ENCODE results near the gene EBI3. TPM values are rescaled to one million over a fixed set of nuclear protein-coding genes. Genes with fewer than 3 reads are reported as not detected.
A peak's percentile ranks its signal among the peaks of the same experiment; 100 is the strongest.

The EBI3 gene
- 1.3 and 1.4 TPM in 2 replicates for polyA plus RNA-seq (2013)

DNA sequence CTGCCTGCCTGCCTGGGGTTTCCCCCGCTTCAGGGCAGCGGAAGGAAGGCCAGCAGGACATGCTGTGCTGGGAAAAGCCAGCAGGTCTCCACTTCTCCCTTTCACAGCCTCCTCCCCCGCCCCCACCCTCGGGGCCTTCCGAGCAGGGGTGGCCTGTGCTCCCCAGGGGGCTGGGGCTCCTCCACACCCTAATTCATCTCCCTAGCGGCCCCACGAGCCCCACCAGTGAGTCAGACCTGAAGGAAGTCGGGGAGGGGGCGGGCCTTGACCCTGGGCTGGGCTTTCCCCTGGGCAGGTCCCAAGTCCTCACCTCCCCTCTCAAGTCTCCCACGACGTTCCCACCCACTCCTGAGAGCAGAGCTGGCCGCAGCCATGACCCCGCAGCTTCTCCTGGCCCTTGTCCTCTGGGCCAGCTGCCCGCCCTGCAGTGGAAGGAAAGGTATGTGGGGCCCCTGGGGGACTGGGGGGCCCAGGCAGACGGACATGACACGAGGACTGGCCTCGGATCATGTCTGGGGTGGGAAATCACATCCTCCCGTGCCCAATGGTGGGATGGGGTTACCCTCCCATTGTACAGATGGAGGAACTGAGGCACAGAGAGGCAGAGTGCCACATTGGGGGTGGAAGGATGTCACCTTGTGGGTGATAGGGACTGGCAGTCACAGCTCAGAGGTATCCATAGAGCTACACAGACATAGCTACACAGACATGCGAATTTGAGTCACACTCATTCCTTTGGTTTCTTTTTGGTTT, at the start of gene EBI3:
TSS of gene EBI3 (plus strand) at position 345 of the 753 bp plus-strand sequence. CDS start at position 373, 28 bp downstream.
- H3K79me2 ChIP-seq (ENCODE audit: control insufficient read depth, insufficient read depth, low read length, poor library complexity), result no peaks in the 10 kb centered on the region
- H3K36me3 ChIP-seq (ENCODE audit: control insufficient read depth in 1 of 2, insufficient read depth in 2 of 2, low read length in 2 of 2), result no peaks in the 10 kb centered on the region
- H3K27ac ChIP-seq (ENCODE audit: low read depth, low read length), result no peak within 1 kb of the TSS
- peak within 1 kb of the TSS; percentile 1 for H2BK12ac ChIP-seq (ENCODE audit: low read length)
- peak within 1 kb of the TSS; percentile 25 for H3K18ac ChIP-seq (ENCODE audit: low read length)
- H3K23ac ChIP-seq (ENCODE audit: low read length), result no peak within 1 kb of the TSS
- peak within 1 kb of the TSS; percentile 38 for H2AFZ ChIP-seq (ENCODE audit: insufficient read depth, low read length, poor library complexity)
- peak within 1 kb of the TSS; percentile 23 for H3K4me2 ChIP-seq (ENCODE audit: low read length)
- H3K79me1 ChIP-seq (ENCODE audit: low read length), result peaks cover 2% of the 10 kb centered on the region
- H2BK5ac ChIP-seq (ENCODE audit: low read depth, low read length, poor library complexity), result no peak within 1 kb of the TSS
- no peak within 1 kb of the TSS for H3K9ac ChIP-seq (ENCODE audit: low read length)
- H2AK5ac ChIP-seq (ENCODE audit: low read length), result no peak within 1 kb of the TSS
- peak within 1 kb of the TSS; percentile 50 for H4K91ac ChIP-seq (ENCODE audit: low read depth, low read length)
- H3K4me3 ChIP-seq (ENCODE audit: low read depth, low read length), result no peak within 1 kb of the TSS
- no CpG with 5 or more reads among the region's 19 CpGs for WGBS (ENCODE audit: extremely low coverage, insufficient coverage, insufficient read length)
- H3K4ac ChIP-seq (ENCODE audit: low read depth, low read length), result no peak within 1 kb of the TSS
- H4K12ac ChIP-seq (ENCODE audit: low read depth, low read length), result no peak within 1 kb of the TSS
- H3K4me1 ChIP-seq (ENCODE audit: control insufficient read depth in 1 of 2, insufficient read depth in 2 of 2, low read length in 2 of 2), result peaks cover 7 to 11% of the 10 kb centered on the region in 2 experiments
- DNase-seq, result peak; percentile 79 to 82
- peak within 1 kb of the TSS; percentile 18 for H3K14ac ChIP-seq (ENCODE audit: low read length)
- peak within 1 kb of the TSS; percentile 55 for H4K8ac ChIP-seq (ENCODE audit: low read depth, low read length)
- H3K27me3 ChIP-seq (ENCODE audit: insufficient read depth, low read length), result no peaks in the 10 kb centered on the region
- H2BK120ac ChIP-seq (ENCODE audit: insufficient read depth, low read length, poor library complexity), result no peak within 1 kb of the TSS
- H3K9me3 ChIP-seq (ENCODE audit: insufficient read depth, low read depth, low read length), result peaks cover 6% of the 10 kb centered on the region

DNA sequence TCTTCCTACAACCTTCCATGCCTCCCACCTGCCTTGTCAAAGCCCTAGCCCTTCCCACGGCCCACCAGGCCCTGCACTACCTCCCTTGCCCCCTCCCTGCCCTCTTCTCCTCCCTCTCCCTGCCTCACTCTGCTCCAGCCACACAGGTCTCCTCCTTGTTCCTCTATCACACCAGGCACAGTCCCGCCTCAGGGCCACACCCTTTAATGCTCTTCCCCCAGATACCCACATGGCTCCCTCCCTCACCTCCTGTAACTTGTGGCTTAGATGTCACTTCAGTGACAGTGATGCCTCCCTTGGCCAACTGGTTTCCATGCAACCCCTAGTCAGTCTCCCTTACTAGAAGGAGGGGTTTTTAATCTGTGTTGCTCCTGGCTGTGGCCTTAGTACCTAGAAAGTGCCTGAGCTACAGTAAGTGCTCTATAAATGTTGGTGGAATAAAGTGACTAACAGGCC, 48.2 kb upstream of the EBI3 start:
- Histone ChIP-seq H3K18ac (ENCODE audit: low read length) (no peak overlapping the region), H4K12ac (ENCODE audit: low read depth, low read length) (no peak overlapping the region), H3K9me3 (ENCODE audit: insufficient read depth, low read depth, low read length) (peaks cover 2% of the 10 kb centered on the region), H3K9ac (ENCODE audit: low read length) (no peak overlapping the region), H3K4me3 (ENCODE audit: low read depth, low read length) (no peak overlapping the region), H4K91ac (ENCODE audit: low read depth, low read length) (no peak overlapping the region), H2AFZ (ENCODE audit: insufficient read depth, low read length, poor library complexity) (no peak overlapping the region), H3K27me3 (ENCODE audit: insufficient read depth, low read length) (no peaks in the 10 kb centered on the region), H3K4me1 (ENCODE audit: control insufficient read depth in 1 of 2, insufficient read depth in 2 of 2, low read length in 2 of 2) (peaks cover 0 to 6% of the 10 kb centered on the region in 2 experiments), H3K36me3 (ENCODE audit: control insufficient read depth in 1 of 2, insufficient read depth in 2 of 2, low read length in 2 of 2) (peaks cover 17 to 22% of the 10 kb centered on the region in 2 experiments), H3K4me2 (ENCODE audit: low read length) (no peak overlapping the region), H3K79me2 (ENCODE audit: control insufficient read depth, insufficient read depth, low read length, poor library complexity) (peaks cover 5% of the 10 kb centered on the region), H2BK5ac (ENCODE audit: low read depth, low read length, poor library complexity) (no peak overlapping the region), H2BK120ac (ENCODE audit: insufficient read depth, low read length, poor library complexity) (no peak overlapping the region), H4K8ac (ENCODE audit: low read depth, low read length) (no peak overlapping the region), H3K23ac (ENCODE audit: low read length) (no peak overlapping the region), H3K4ac (ENCODE audit: low read depth, low read length) (no peak overlapping the region), H3K27ac (ENCODE audit: low read depth, low read length) (no peak overlapping the region), H3K79me1 (ENCODE audit: low read length) (peaks cover 7% of the 10 kb centered on the region), H2BK12ac (ENCODE audit: low read length) (no peak overlapping the region), H2AK5ac (ENCODE audit: low read length) (no peak overlapping the region), H3K14ac (ENCODE audit: low read length) (no peak overlapping the region)
- no peak for DNase-seq
- no CpG with 5 or more reads among the region's 2 CpGs for WGBS (ENCODE audit: extremely low coverage, insufficient coverage, insufficient read length)

DNA sequence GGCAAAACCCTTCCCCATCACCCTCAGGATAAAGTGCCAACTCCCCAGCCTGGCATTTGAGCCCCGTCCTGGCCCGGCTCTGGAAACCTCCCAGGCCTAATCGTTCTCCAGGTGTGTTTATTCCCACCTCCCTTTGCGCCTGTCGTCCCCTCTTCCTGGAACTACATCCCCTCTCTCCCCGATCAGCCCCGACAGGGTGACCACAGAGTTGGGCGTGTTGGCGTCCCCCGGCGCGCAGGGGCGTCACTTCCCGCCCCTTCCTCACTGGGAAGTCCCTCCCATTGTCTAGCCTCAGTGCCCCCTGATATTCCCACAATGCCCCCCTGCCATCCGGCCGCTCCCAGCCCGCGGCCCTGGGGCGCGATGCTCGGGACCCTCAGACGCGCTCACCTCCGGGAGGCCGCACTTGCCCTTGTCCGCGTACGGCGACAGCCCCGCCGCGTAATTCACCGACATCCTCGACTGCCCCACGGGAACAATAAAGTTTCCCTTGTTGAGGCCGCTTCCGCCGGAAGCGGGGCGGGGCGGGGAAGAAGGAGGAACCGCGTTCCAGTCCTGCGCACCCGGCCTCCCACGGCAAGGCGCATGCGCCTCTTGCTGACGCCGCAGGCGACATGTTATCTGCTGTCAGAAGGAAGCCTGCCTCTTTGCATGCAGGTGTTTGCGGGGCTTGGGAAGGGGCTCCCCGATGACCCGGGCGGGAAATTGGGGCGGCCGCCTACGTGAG, 47.1 kb upstream of the EBI3 start, which contains the start of the genes ANKRD24 and SIRT6:
TSS of gene ANKRD24 (plus strand) at position 606 of the 727 bp plus-strand sequence. CDS start 3,737 bp downstream, outside the sequence.
TSS of gene SIRT6 (minus strand) at position 480 of the 727 bp plus-strand sequence. CDS start at position 456, 24 bp downstream.
- no peak within 1 kb of the TSS for H2BK12ac ChIP-seq (ENCODE audit: low read length)
- H3K4ac ChIP-seq (ENCODE audit: low read depth, low read length), result peak within 1 kb of the TSS; percentile 64
- H3K18ac ChIP-seq (ENCODE audit: low read length), result peak within 1 kb of the TSS; percentile 81
- peak within 1 kb of the TSS; percentile 65 for H4K12ac ChIP-seq (ENCODE audit: low read depth, low read length)
- H3K79me1 ChIP-seq (ENCODE audit: low read length), result peaks cover 7% of the 10 kb centered on the region
- peak within 1 kb of the TSS; percentile 65 for H3K27ac ChIP-seq (ENCODE audit: low read depth, low read length)
- peak within 1 kb of the TSS; percentile 67 for H2BK120ac ChIP-seq (ENCODE audit: insufficient read depth, low read length, poor library complexity)
- H3K79me2 ChIP-seq (ENCODE audit: control insufficient read depth, insufficient read depth, low read length, poor library complexity), result peaks cover 5% of the 10 kb centered on the region
- peak within 1 kb of the TSS; percentile 91 for H3K14ac ChIP-seq (ENCODE audit: low read length)
- DNase-seq, result peak; percentile 97 to 99
- H2AK5ac ChIP-seq (ENCODE audit: low read length), result peak within 1 kb of the TSS; percentile 95
- peak within 1 kb of the TSS; percentile 22 for H3K23ac ChIP-seq (ENCODE audit: low read length)
- no CpG with 5 or more reads among the region's 58 CpGs for WGBS (ENCODE audit: extremely low coverage, insufficient coverage, insufficient read length)
- H3K4me1 ChIP-seq (ENCODE audit: control insufficient read depth in 1 of 2, insufficient read depth in 2 of 2, low read length in 2 of 2), result peaks cover 0 to 6% of the 10 kb centered on the region in 2 experiments
- peaks cover 17 to 19% of the 10 kb centered on the region in 2 experiments for H3K36me3 ChIP-seq (ENCODE audit: control insufficient read depth in 1 of 2, insufficient read depth in 2 of 2, low read length in 2 of 2)
- H4K91ac ChIP-seq (ENCODE audit: low read depth, low read length), result peak within 1 kb of the TSS; percentile 76
- H2BK5ac ChIP-seq (ENCODE audit: low read depth, low read length, poor library complexity), result peak within 1 kb of the TSS; percentile 76
- peak within 1 kb of the TSS; percentile 91 for H4K8ac ChIP-seq (ENCODE audit: low read depth, low read length)
- no peaks in the 10 kb centered on the region for H3K27me3 ChIP-seq (ENCODE audit: insufficient read depth, low read length)
- H3K9me3 ChIP-seq (ENCODE audit: insufficient read depth, low read depth, low read length), result peaks cover 2% of the 10 kb centered on the region
- H3K9ac ChIP-seq (ENCODE audit: low read length), result peak within 1 kb of the TSS; percentile 99
- H3K4me3 ChIP-seq (ENCODE audit: low read depth, low read length), result peak within 1 kb of the TSS; percentile 99
- peak within 1 kb of the TSS; percentile 81 for H2AFZ ChIP-seq (ENCODE audit: insufficient read depth, low read length, poor library complexity)
- peak within 1 kb of the TSS; percentile 99 for H3K4me2 ChIP-seq (ENCODE audit: low read length)

DNA sequence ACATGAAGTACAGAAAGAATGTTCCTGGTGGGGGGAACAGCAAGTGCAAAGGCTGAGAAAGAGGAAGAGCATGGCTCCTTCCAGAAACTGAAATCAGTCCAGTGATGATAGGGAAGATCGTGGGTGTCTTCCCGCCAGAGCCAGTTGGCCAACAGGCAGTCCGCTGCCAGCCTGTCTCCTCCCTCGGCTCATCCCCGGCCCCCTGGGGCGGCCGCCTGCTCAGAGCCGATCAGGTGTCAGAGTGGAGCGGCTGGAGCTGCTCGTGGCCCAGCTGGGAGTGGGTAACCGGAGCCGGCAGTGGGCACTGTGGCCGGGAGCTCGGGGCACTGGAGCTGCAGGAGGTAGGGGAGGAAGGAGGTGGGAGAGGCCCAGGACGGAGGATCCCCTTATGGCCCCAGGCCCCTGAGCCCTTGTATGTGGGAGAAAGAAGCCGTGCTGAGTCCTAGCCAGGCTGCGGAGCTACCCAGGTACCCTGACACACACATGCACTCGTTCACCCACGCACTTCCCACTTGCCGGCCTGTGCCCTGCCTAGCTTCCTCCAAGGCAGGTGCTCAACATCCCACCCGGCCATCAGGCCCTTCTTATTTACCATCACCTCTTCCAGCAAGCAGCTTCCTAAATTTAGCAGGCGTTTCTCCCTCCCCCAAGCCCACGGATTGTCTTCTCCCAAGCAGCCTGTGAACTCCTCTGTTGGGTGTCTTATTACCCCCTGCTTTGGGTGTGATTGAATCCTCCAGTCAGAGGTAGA, 45.2 kb upstream of the EBI3 start:
- peaks cover 2% of the 10 kb centered on the region for H3K9me3 ChIP-seq (ENCODE audit: insufficient read depth, low read depth, low read length)
- no peak overlapping the region for H4K8ac ChIP-seq (ENCODE audit: low read depth, low read length)
- H4K12ac ChIP-seq (ENCODE audit: low read depth, low read length), result no peak overlapping the region
- WGBS (ENCODE audit: extremely low coverage, insufficient coverage, insufficient read length), result no CpG with 5 or more reads among the region's 23 CpGs
- no peak overlapping the region for H2BK12ac ChIP-seq (ENCODE audit: low read length)
- H2BK120ac ChIP-seq (ENCODE audit: insufficient read depth, low read length, poor library complexity), result no peak overlapping the region
- no peak overlapping the region for H2BK5ac ChIP-seq (ENCODE audit: low read depth, low read length, poor library complexity)
- no peak overlapping the region for H2AK5ac ChIP-seq (ENCODE audit: low read length)
- peaks cover 5% of the 10 kb centered on the region for H3K79me2 ChIP-seq (ENCODE audit: control insufficient read depth, insufficient read depth, low read length, poor library complexity)
- no peak overlapping the region for H2AFZ ChIP-seq (ENCODE audit: insufficient read depth, low read length, poor library complexity)
- H3K4ac ChIP-seq (ENCODE audit: low read depth, low read length), result no peak overlapping the region
- no peak overlapping the region for H3K27ac ChIP-seq (ENCODE audit: low read depth, low read length)
- H3K4me1 ChIP-seq (ENCODE audit: control insufficient read depth in 1 of 2, insufficient read depth in 2 of 2, low read length in 2 of 2), result peaks cover 0 to 6% of the 10 kb centered on the region in 2 experiments
- H3K9ac ChIP-seq (ENCODE audit: low read length), result no peak overlapping the region
- peaks cover 11 to 14% of the 10 kb centered on the region in 2 experiments for H3K36me3 ChIP-seq (ENCODE audit: control insufficient read depth in 1 of 2, insufficient read depth in 2 of 2, low read length in 2 of 2)
- no peak for DNase-seq
- H3K23ac ChIP-seq (ENCODE audit: low read length), result no peak overlapping the region
- H3K79me1 ChIP-seq (ENCODE audit: low read length), result peaks cover 7% of the 10 kb centered on the region
- H3K27me3 ChIP-seq (ENCODE audit: insufficient read depth, low read length), result no peaks in the 10 kb centered on the region
- H3K4me2 ChIP-seq (ENCODE audit: low read length), result no peak overlapping the region
- no peak overlapping the region for H4K91ac ChIP-seq (ENCODE audit: low read depth, low read length)
- H3K18ac ChIP-seq (ENCODE audit: low read length), result no peak overlapping the region
- no peak overlapping the region for H3K4me3 ChIP-seq (ENCODE audit: low read depth, low read length)
- no peak overlapping the region for H3K14ac ChIP-seq (ENCODE audit: low read length)

Data from trophoblast cell (in vitro differentiated cells and primary cell).